BLaER1 (cell line): Measurements from ENCODE around the gene DHDDS.

Experiments
- H3K27ac ChIP-seq: shearing (Covaris generic); formaldehyde crosslinking; 2 replicates; pipeline ENCODE4 v1.8.1; 2022
- H3K27me3 ChIP-seq: shearing (Covaris generic); formaldehyde crosslinking; 2 replicates; pipeline ENCODE4 v1.8.1; 2022
- H3K36me3 ChIP-seq: shearing (Covaris generic); formaldehyde crosslinking; 2 replicates; pipeline ENCODE4 v1.8.1; 2022
- H3K4me1 ChIP-seq: shearing (Covaris generic); formaldehyde crosslinking; 2 replicates; pipeline ENCODE4 v1.8.1; 2022
- H3K4me2 ChIP-seq: shearing (Covaris generic); formaldehyde crosslinking; 2 replicates; pipeline ENCODE4 v1.8.1; 2022
- H3K4me3 ChIP-seq: shearing (Covaris generic); formaldehyde crosslinking; 2 replicates; pipeline ENCODE4 v1.8.1; 2022
- H3K9ac ChIP-seq: shearing (Covaris generic); formaldehyde crosslinking; 2 replicates; pipeline ENCODE4 v1.8.1; 2022
- H3K9me3 ChIP-seq: shearing (Covaris generic); formaldehyde crosslinking; 2 replicates; pipeline ENCODE4 v1.8.1; 2022
- H4K20me1 ChIP-seq: shearing (Covaris generic); formaldehyde crosslinking; 2 replicates; pipeline ENCODE4 v1.8.1; 2022
- Cebpa-rat ChIP-seq: shearing (Covaris generic); IDR thresholded peaks from 2 replicates; pipeline ENCODE4 v1.8.1; 2022

DHDDS gene

GRCh38 chr1:26403656-26404055 is 28.5 kb upstream of the DHDDS start:
- no peak overlapping the region for H3K27ac ChIP-seq

GRCh38 chr1:26404641-26405040 is 27.5 kb upstream of the DHDDS start:
- H4K20me1 ChIP-seq, result peaks cover 15% of the 10 kb centered on the region; the same call in 1 of the 2 replicates
- no peaks in the 10 kb centered on the region for H3K4me1 ChIP-seq
- no peaks in the 10 kb centered on the region for H3K9me3 ChIP-seq
- H3K4me2 ChIP-seq, result no peak overlapping the region
- H3K4me3 ChIP-seq, result no peak overlapping the region
- H3K9ac ChIP-seq, result no peak overlapping the region
- no peak for TF ChIP-seq Cebpa-rat
- H3K27me3 ChIP-seq, result peaks cover 20% of the 10 kb centered on the region
- no peak overlapping the region for H3K27ac ChIP-seq
- no peaks in the 10 kb centered on the region for H3K36me3 ChIP-seq

More at GRCh38 chr1:26403656-26404055, 28.5 kb upstream of the DHDDS start:
- Histone ChIP-seq H3K4me1 (no peaks in the 10 kb centered on the region), H3K9ac (no peak overlapping the region), H3K4me3 (no peak overlapping the region), H3K4me2 (no peak overlapping the region), H3K9me3 (no peaks in the 10 kb centered on the region), H3K36me3 (no peaks in the 10 kb centered on the region), H4K20me1 (peaks cover 7% of the 10 kb centered on the region; the same call in 1 of the 2 replicates), H3K27me3 (peaks cover 10% of the 10 kb centered on the region)
- no peak for TF ChIP-seq Cebpa-rat

- no peak for TF ChIP-seq Cebpa-rat
- no peaks in the 10 kb centered on the region for H3K4me1 ChIP-seq
- no peak overlapping the region for H3K27ac ChIP-seq
- no peak overlapping the region for H3K4me2 ChIP-seq
- H3K4me3 ChIP-seq, result no peak overlapping the region
- H3K36me3 ChIP-seq, result no peaks in the 10 kb centered on the region
- H3K9me3 ChIP-seq, result no peaks in the 10 kb centered on the region
- H3K9ac ChIP-seq, result no peak overlapping the region
- H3K27me3 ChIP-seq, result peaks cover 27% of the 10 kb centered on the region
- peaks cover 17% of the 10 kb centered on the region; the same call in 1 of the 2 replicates for H4K20me1 ChIP-seq
Observed at GRCh38 chr1:26405281-26405915, 26.7 kb upstream of the DHDDS start.

- H3K36me3 ChIP-seq, result no peaks in the 10 kb centered on the region
- H4K20me1 ChIP-seq, result peaks cover 27% of the 10 kb centered on the region; the same call in 1 of the 2 replicates
- H3K27me3 ChIP-seq, result peaks cover 59% of the 10 kb centered on the region
- no peak overlapping the region for H3K27ac ChIP-seq
- no peaks in the 10 kb centered on the region for H3K4me1 ChIP-seq
- peaks cover 10% of the 10 kb centered on the region for H3K9me3 ChIP-seq
- H3K4me2 ChIP-seq, result no peak overlapping the region
- H3K9ac ChIP-seq, result no peak overlapping the region
- no peak overlapping the region for H3K4me3 ChIP-seq
- no peak for TF ChIP-seq Cebpa-rat
Observed at GRCh38 chr1:26408604-26409003, 23.5 kb upstream of the DHDDS start.

DNA sequence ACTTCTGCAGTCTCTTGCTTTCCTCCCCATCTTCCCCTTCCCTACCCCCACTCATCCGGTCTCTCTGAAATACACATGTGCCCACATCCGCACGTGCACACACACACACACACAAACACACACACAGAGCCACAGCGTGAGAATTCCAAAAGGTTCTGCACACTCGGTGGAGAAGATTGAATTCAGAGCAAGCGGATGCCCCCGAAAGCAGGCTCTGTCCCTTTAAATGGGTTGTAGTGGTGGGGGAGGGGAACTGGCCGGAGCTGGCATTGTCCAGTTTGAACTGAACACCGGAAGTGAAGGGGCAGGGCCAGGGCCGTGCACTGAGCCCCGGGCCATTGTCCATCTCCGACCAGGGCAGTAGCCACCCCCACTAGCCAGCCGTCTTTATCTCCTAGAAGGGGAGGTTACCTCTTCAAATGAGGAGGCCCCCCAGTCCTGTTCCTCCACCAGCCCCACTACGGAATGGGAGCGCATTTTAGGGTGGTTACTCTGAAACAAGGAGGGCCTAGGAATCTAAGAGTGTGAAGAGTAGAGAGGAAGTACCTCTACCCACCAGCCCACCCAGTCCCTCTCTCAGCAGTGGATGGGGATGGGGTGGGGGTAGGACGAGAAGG is 22.8 kb upstream of the DHDDS start:
- Histone ChIP-seq H3K27ac (no peak overlapping the region), H3K4me1 (no peaks in the 10 kb centered on the region), H3K4me3 (no peak overlapping the region), H4K20me1 (peaks cover 23% of the 10 kb centered on the region; the same call in 1 of the 2 replicates), H3K9ac (no peak overlapping the region), H3K4me2 (no peak overlapping the region), H3K27me3 (peaks cover 65% of the 10 kb centered on the region), H3K9me3 (peaks cover 10% of the 10 kb centered on the region), H3K36me3 (no peaks in the 10 kb centered on the region)
- no peak for TF ChIP-seq Cebpa-rat

DNA sequence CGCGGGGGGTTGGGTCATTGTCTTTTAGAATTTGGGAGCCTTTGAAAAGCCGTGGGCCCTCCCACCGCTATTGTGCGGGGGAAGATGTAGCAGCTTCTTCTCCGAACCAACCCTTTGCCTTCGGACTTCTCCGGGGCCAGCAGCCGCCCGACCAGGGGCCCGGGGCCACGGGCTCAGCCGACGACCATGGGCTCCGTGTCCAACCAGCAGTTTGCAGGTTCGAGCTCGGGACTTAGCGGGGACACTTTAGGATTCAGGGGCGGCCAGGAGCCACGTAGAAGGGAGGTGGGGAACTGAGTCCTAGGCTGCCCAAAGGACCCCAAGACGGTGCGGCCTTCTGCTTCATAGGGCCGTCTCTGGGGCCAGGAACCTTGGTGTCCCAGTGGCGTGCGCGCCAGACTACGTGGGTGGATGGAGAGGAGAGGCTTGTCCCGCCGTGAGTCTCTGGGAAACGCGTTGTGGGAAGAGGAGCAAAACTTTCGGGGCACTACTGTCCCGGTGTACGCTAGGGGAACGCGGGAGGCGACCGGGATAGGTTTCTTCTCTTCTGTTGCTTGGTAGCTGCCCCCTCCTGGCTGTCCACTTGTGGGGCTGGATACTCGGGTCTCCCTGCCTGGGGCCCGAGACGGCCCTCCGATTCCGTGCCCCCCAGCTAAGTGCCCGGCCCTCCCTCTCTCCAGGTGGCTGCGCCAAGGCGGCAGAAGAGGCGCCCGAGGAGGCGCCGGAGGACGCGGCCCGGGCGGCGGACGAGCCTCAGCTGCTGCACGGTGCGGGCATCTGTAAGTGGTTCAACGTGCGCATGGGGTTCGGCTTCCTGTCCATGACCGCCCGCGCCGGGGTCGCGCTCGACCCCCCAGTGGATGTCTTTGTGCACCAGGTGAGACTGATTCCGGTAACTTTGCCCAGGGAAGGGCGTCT is 21.2 kb upstream of the DHDDS start, which contains the start of gene LIN28A:
TSS of gene LIN28A (plus strand) at position 112 of the 918 bp plus-strand sequence. CDS start at position 187, 75 bp downstream.
- Histone ChIP-seq H3K27me3 (peaks cover 74% of the 10 kb centered on the region), H3K4me1 (no peaks in the 10 kb centered on the region), H3K36me3 (no peaks in the 10 kb centered on the region), H3K27ac (no peak within 1 kb of the TSS), H3K4me3 (no peak within 1 kb of the TSS), H3K9me3 (peaks cover 10% of the 10 kb centered on the region), H4K20me1 (peaks cover 23% of the 10 kb centered on the region; the same call in 1 of the 2 replicates), H3K4me2 (no peak within 1 kb of the TSS), H3K9ac (no peak within 1 kb of the TSS)
- TF ChIP-seq Cebpa-rat, result no peak

- H3K27ac ChIP-seq, result no peak overlapping the region
- H3K4me3 ChIP-seq, result no peak overlapping the region
- no peaks in the 10 kb centered on the region for H3K4me1 ChIP-seq
- no peak for TF ChIP-seq Cebpa-rat
- H3K9ac ChIP-seq, result no peak overlapping the region
- H3K9me3 ChIP-seq, result peaks cover 10% of the 10 kb centered on the region
- no peaks in the 10 kb centered on the region for H3K36me3 ChIP-seq
- no peak overlapping the region for H3K4me2 ChIP-seq
- H4K20me1 ChIP-seq, result peaks cover 23% of the 10 kb centered on the region; the same call in 1 of the 2 replicates
- H3K27me3 ChIP-seq, result peaks cover 74% of the 10 kb centered on the region
Observed at GRCh38 chr1:26411624-26412074, 20.5 kb upstream of the DHDDS start.

DNA sequence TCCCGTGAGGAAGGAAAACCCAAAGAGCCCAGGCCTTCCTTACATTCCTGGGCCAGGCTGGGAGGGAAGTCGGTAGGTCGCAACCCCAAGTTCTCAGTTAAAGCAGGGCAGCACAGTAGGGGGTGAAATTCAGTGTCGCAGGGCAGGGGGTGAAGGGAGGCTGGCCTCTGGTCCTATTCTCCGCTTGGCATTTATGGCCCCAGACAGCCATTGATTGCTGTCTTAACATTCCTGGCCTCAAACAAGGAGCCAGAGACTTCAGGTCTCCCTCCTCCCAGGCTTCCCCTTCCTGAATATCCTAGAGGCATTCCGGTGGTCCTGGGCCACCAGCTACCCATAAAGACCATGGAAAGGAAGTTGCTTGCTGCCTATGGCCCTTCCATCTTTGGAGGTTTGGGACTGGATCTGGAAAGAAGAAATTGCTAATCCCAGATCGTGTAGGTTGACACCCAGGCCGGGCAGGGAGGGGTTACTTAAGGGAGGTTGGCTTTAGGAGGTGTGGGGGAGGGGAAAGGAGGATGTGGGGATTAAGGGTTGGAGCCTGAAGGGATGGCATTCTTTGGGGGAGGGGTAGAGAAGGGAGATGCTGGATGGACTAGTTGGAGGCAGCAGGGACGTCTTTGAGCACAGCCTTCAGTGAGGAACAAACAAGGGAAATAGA is 19.8 kb upstream of the DHDDS start:
- H3K27me3 ChIP-seq, result peaks cover 74% of the 10 kb centered on the region
- no peak overlapping the region for H3K9ac ChIP-seq
- no peak overlapping the region for H3K27ac ChIP-seq

DNA sequence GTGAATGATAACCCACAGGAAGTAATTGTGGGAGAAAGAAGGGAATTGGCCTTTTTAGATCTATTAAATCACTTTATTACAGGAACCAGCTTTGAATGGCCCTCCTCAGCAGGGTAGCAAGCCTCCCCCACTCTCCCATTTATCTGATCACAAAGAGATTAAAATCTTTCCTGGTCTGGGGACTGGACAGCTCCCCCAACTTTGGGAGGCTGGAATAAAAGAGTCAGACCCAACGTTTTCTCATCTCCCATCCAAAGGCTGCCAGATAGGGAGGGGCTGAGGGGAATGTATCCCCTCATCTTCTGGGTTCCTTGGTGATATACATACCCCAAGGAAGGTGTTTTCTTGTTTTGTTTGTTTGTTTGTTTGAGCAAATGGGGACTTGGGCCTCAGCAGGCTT is 19.1 kb upstream of the DHDDS start:
- H3K9ac ChIP-seq, result no peak overlapping the region

More for the DNA sequence above, 19.8 kb upstream of the DHDDS start:
- no peak for TF ChIP-seq Cebpa-rat
- Histone ChIP-seq H3K4me1 (no peaks in the 10 kb centered on the region), H4K20me1 (peaks cover 23% of the 10 kb centered on the region; the same call in 1 of the 2 replicates), H3K4me3 (no peak overlapping the region), H3K4me2 (no peak overlapping the region), H3K36me3 (no peaks in the 10 kb centered on the region), H3K9me3 (peaks cover 10% of the 10 kb centered on the region)

More for the DNA sequence above, 19.1 kb upstream of the DHDDS start:
- Histone ChIP-seq H3K27ac (no peak overlapping the region), H4K20me1 (peaks cover 23% of the 10 kb centered on the region; the same call in 1 of the 2 replicates), H3K9me3 (peaks cover 10% of the 10 kb centered on the region), H3K4me1 (no peaks in the 10 kb centered on the region), H3K4me2 (no peak overlapping the region), H3K36me3 (no peaks in the 10 kb centered on the region), H3K27me3 (peaks cover 70% of the 10 kb centered on the region), H3K4me3 (no peak overlapping the region)
- no peak for TF ChIP-seq Cebpa-rat
